Measurements from ENCODE around the gene TAF4.

GRCh38 chr20:62056377-62056776 is 9.3 kb downstream of the TAF4 start:
- TF ChIP-seq CTCF (IDR thresholded peaks at IDR 0.05; ENCODE audit: insufficient read depth, low read length, poor library complexity, severe bottlenecking) (no peak), EZH2phosphoT487 (conservative IDR thresholded peaks at IDR 0.05; ENCODE audit: low read length) (no peak)
